ENCODE data around the gene KRTAP5-11.
"Not testable (repeated sequence)": the region's sequence is repeated elsewhere in the genome, so short reads cannot be mapped to it uniquely, and the experiment has no call there.

The KRTAP5-11 gene

GRCh38 chr11:71580057-71581003, 2.3 kb downstream of the KRTAP5-11 start:
- DNase-seq, result peak; percentile 28

GRCh38 chr11:71579513-71579912, 3.2 kb downstream of the KRTAP5-11 start:
- DNase-seq, result not testable (repeated sequence)

- DNase-seq, result no peak
Observed at GRCh38 chr11:71577469-71578004, 5.1 kb downstream of the KRTAP5-11 start.

GRCh38 chr11:71576688-71577465, 5.8 kb downstream of the KRTAP5-11 start:
- DNase-seq, result not testable (repeated sequence)

DNA sequence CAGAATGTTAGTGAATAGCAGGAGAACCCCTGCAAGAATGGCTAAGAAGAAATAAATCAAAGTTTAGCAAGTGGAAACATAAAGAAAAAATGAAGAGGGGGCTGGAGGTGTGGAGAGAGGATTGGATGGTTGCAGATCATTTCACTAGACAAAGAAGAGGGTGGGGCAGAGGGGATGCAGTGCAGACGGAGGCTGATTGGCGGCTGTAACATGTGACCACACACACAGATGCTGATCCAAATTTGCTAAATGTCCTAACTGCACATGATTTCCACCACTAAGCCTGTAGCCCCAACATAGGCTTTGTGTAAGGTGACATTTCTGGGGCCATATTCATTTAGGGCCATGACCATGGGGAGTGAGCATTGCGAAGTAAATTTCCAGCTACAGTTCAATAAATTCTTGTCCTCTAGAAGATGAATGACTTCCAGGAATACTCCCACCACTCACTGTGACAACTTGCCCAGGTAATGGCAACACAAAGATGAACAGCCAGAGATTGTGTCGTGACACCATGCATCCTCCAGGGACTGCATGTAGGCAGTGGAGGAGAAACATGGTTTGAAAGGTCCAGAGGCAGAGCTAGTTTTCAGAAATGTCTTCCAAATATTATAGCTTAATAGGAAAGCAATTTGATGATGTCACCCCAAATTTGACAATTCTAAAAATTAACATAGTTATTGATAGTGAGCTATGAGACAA, 6.8 kb downstream of the KRTAP5-11 start:
- DNase-seq, result no peak

GRCh38 chr11:71574418-71574817, 8.3 kb downstream of the KRTAP5-11 start:
- DNase-seq, result no peak

DNA sequence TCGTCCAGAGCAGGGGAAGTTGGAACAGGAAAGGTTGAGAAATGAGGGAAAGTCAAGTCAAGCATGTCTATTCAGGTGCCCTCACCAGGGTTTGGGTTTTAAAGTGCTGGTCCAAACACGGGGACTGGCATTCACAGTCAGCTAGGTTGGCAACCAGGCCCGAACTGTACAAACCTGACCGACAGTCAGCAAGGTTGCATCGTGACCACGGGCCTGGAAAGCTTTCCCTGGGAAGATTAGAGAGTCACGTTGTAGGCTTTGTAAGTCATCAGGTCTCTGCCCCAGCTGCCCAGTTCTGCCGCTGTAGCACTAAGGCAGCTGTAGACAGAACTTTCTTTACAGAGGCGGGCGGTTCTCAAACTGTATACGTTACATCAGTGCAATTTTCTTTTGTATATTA, 9.9 kb downstream of the KRTAP5-11 start:
- DNase-seq, result no peak

- not testable (repeated sequence) for DNase-seq
Observed at GRCh38 chr11:71571101-71571850, 11.4 kb downstream of the KRTAP5-11 start.

DNA sequence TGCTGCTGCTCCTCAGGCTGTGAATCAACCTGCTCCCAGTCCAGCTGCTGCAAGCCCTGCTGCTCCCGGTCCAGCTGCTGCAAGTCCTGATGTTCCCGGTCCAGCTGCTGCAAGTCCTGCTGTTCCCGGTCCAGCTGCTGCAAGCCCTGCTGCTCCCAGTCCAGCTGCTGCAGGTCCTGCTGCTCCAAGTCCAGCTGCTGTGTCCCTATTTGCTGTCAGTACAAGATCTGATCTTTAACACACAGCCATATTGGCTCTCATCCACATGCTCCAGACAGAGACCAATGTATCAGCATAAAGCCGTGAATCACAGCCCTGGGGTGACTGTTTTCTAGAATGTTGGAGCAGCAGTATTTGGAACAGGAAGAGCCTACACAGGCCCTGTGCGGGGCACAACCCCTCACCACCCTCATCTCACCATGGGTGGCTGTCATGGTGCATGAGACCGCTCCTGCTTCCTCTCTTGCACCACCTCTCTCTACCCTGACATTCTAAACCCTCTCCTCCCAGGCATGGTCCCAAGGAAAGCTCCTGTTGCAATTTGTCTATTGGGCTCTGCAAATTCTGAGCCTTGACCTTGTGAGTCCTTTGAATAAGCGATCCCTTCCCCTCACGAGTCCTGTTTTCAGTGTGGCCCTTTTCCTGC, 13.8 kb downstream of the KRTAP5-11 start:
- no peak for DNase-seq

DNA sequence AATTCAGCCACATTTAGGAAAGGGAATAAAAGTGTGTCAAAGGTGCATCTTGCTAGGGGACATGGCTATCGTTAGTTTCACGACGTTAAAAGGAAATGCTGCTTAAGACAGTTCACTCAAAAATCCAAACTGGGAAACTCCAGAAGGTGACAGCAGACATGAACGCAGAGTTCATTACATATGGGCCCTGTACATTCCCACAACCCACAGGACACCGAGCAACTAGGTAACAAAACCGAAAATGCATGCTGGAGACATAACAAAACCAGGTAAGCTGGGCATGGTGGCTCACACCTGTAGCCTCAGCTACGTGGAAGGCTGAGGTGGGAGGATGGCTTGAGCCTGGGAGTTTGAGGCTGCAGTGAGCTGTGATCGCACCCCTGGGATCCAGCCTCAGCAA, 15.0 kb downstream of the KRTAP5-11 start:
- not testable (repeated sequence) for DNase-seq

DNA sequence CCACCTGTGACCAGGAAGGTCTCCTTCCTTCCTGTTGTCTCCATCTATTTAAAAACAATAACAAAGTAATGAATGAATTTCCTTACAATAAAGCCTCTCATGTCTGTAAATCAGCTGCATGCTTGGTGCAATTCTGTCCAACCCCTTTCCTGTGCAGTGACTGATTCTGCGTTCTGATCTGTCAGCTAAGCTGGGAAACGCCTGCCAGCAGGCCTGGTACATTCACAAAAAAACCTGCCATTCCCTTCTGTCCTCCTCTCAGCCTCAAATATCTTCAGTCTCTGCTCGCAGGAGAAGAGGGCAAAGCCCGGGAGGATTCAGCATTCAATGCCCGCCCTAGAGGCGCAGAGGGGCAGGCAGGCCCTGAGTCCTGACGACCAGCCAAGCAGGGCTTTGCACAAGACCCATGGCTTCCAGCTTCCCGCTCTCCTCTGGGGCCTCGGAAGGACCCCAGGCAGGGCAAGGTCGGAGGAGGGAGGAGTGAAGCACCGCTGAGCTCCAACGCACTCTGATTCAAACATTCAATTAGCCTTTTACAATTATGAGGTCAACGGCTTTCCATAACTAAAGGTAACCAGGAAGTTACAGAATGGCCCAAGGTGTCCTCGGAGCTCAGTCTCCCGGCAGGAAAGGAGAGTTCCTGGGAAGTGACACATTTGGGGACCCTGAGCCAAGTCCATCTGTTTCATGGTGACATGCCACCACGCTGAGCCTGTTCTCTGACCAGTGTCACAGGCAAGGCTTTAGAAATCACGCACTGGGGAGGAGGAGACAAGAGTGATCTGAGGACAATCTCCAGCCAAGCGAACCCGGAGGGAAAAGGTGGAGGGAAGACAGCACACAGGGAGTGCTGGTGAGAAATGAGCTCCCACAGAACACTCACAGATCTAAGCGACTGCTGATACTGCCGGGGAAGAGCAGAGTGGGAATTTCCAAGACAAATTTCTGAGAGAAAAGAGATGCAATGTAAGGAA, 15.8 kb downstream of the KRTAP5-11 start:
- DNase-seq, result not testable (repeated sequence)

- DNase-seq, result no peak
Observed at GRCh38 chr11:71566081-71566620, 16.5 kb downstream of the KRTAP5-11 start.

DNA sequence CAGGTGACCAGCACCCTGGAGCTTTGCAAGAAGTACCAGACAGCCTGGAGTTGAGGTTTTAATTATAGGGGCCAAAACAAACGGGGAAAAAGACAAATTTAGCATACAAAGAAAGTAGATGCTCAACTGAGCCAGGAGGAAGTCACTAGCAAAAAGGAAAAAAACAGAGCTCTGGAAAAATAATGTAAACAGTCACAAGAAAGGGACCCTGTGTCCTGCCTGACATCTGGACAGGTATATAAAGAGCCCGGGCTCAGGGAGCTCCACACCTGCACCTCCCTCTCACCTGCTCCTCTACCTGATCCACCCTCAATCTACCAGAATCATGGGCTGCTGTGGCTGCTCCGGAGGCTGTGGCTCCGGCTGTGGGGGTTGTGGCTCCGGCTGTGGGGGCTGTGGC, 17.4 kb downstream of the KRTAP5-11 start, which contains the start of gene KRTAP5-10:
Gene KRTAP5-10 (plus strand): TSS at position 301 of the 400 bp plus-strand sequence. CDS start 25 bp downstream, at position 326.
- no peak for DNase-seq

- DNase-seq, result no peak
Observed at GRCh38 chr11:71564430-71564829, 18.2 kb downstream of the KRTAP5-11 start.

DNA sequence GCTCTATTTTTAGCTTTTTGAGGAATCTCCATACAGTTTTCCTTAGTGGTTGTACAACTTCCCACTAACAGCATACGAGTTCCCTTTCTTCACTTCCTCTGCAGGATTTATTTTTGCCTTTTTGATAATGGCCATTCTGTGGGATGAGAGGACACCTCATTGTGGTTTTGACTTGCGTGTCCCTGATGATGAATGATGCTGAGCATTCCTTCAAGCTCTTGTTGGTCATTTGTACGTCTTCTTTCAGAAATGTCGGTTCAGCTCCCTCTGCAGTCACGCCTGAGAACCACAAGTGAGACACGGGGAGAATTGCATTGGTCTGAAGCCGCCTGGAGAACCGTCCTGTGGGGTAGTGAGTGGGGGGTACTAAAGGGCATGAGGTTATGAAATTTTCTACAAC, 19.3 kb downstream of the KRTAP5-11 start:
- no peak for DNase-seq

- no peak for DNase-seq
Observed at GRCh38 chr11:71562120-71562519, 20.6 kb downstream of the KRTAP5-11 start.

- DNase-seq, result no peak
Observed at GRCh38 chr11:71558996-71559395, 23.7 kb downstream of the KRTAP5-11 start.

- no peak for DNase-seq
Observed at GRCh38 chr11:71557257-71557656, 25.4 kb downstream of the KRTAP5-11 start.

DNA sequence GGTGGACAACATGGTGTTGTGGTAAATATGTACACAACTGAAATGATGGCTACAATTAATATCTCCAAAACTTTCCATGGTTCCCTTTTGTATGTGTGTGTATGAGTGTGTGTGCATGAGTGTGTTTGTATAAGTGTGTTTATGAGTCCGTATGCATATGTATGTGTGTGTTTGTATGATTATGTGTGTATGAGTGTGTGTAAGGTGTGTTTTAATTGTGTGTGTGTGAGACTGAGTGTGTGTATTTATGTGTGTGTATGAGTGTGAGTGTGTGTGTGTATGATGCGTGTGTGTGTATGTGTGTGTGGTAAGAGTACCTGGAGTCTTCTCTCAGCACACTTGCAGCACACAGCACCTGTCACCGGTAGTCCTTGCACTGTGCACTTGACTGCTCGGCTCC, 26.7 kb downstream of the KRTAP5-11 start:
- DNase-seq, result no peak

DNA sequence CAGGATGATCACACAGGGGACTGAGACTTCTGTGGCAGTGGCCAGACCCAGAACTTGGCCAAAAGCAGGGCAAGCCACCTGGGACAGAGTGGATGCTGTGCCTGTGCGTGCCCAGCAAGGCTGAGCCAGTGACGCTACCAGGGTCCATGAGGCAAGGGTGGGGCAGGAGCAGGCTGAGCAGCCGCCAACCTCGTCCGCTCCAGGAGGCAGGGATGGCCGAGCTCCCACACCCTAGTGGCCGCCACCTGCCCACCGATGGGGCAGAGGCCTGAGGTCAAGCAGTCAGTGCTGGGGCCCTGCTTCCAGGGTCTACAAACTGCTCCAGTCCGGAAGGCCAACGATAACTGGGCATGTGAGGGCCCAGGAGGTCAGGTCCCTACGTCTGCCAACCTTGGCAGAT, 27.2 kb downstream of the KRTAP5-11 start:
- DNase-seq, result no peak
